H9 (cell line): ENCODE data around the gene SFMBT2. TPM values are rescaled to one million over a fixed set of nuclear protein-coding genes. Genes with fewer than 3 reads are reported as not detected.

Experiments
- DNase-seq: peaks from one replicate; pipeline ENCODE4 v3.0.0-alpha.2; 2017
- H2AFZ ChIP-seq: one replicate; pipeline ENCODE4 v1.6.1; 2013; ENCODE audit warnings: mild to moderate bottlenecking, low read length, control low read depth, moderate library complexity
- H2AK5ac ChIP-seq: 2 replicates; pipeline ENCODE4 v1.6.1; 2013; ENCODE audit warnings: low read length, control low read depth, mixed read lengths; ENCODE audit not compliant: insufficient read length
- H2BK120ac ChIP-seq: one replicate; pipeline ENCODE4 v1.6.1; 2013; ENCODE audit warnings: low read depth, mild to moderate bottlenecking, low read length, control low read depth, inconsistent platforms; ENCODE audit not compliant: poor library complexity, severe bottlenecking
- H2BK12ac ChIP-seq: 2 replicates; pipeline ENCODE4 v1.6.1; 2013; ENCODE audit warnings: low read length, control low read depth, mixed read lengths, low read depth; ENCODE audit not compliant: insufficient read length
- H2BK15ac ChIP-seq: 2 replicates; pipeline ENCODE4 v1.6.1; 2013; ENCODE audit warnings: low read depth, low read length, control low read depth
- H2BK20ac ChIP-seq: one replicate; pipeline ENCODE4 v1.6.1; 2013; ENCODE audit warnings: low read depth, mild to moderate bottlenecking, low read length, control low read depth, inconsistent platforms; ENCODE audit not compliant: poor library complexity, severe bottlenecking
- H2BK5ac ChIP-seq: 2 replicates; pipeline ENCODE4 v1.6.1; 2013; ENCODE audit warnings: low read length, control low read depth, mixed read lengths; ENCODE audit not compliant: insufficient read length
- H3K14ac ChIP-seq: 2 replicates; pipeline ENCODE4 v1.6.1; 2013; ENCODE audit warnings: low read length, control low read depth; ENCODE audit not compliant: insufficient read depth
- H3K18ac ChIP-seq: 2 replicates; pipeline ENCODE4 v1.6.1; 2013; ENCODE audit warnings: low read depth, mild to moderate bottlenecking, mixed read lengths, low read length, control low read depth; ENCODE audit not compliant: insufficient read length
- H3K23ac ChIP-seq: 2 replicates; pipeline ENCODE4 v1.6.1; 2013; ENCODE audit warnings: low read length, control low read depth, mixed read lengths, low read depth; ENCODE audit not compliant: insufficient read length
- H3K23me2 ChIP-seq: 2 replicates; pipeline ENCODE4 v1.6.1; 2013; ENCODE audit warnings: low read depth, mild to moderate bottlenecking, mixed read lengths, low read length, control low read depth; ENCODE audit not compliant: insufficient read length, poor library complexity, severe bottlenecking
- H3K27ac ChIP-seq: 2 replicates; pipeline ENCODE4 v1.5.1; 2013; ENCODE audit warnings: low read length, control low read depth, mixed read lengths, low read depth; ENCODE audit not compliant: insufficient read length
- H3K27me3 ChIP-seq: 2 replicates; pipeline ENCODE4 v1.6.1; 2013; ENCODE audit warnings: low read length, control low read depth, inconsistent platforms; ENCODE audit not compliant: insufficient read depth
- H3K4ac ChIP-seq: 2 replicates; pipeline ENCODE4 v1.6.1; 2013; ENCODE audit warnings: low read depth, mild to moderate bottlenecking, control low read depth, inconsistent platforms, low read length, moderate library complexity
- H3K4me1 ChIP-seq: 2 replicates; pipeline ENCODE4 v1.6.1; 2013; ENCODE audit warnings: low read length, control low read depth, inconsistent platforms; ENCODE audit not compliant: insufficient read depth
- H3K4me2 ChIP-seq: 2 replicates; pipeline ENCODE4 v1.6.1; 2013; ENCODE audit warnings: low read length, control low read depth, mixed read lengths; ENCODE audit not compliant: insufficient read length, insufficient read depth
- H3K56ac ChIP-seq: 2 replicates; pipeline ENCODE4 v1.6.1; 2013; ENCODE audit warnings: low read depth, mild to moderate bottlenecking, mixed read lengths, low read length, control low read depth; ENCODE audit not compliant: insufficient read length
- H3K79me1 ChIP-seq: 2 replicates; pipeline ENCODE4 v1.6.1; 2013; ENCODE audit warnings: low read depth, mild to moderate bottlenecking, moderate library complexity, low read length, control low read depth, inconsistent platforms; ENCODE audit not compliant: insufficient read depth, poor library complexity, severe bottlenecking
- H3K79me2 ChIP-seq: 2 replicates; pipeline ENCODE4 v1.6.1; 2013; ENCODE audit warnings: low read length, control low read depth, inconsistent platforms; ENCODE audit not compliant: insufficient read depth
- H3K9ac ChIP-seq: 2 replicates; pipeline ENCODE4 v1.6.1; 2013; ENCODE audit warnings: low read length, control low read depth, mixed read lengths; ENCODE audit not compliant: insufficient read length; ENCODE audit errors: extremely low read depth
- H3K9me3 ChIP-seq: one replicate; pipeline ENCODE4 v1.6.1; 2013; ENCODE audit warnings: low read depth, low read length, inconsistent platforms; ENCODE audit not compliant: control insufficient read depth
- H3T11ph ChIP-seq: one replicate; pipeline ENCODE4 v1.6.1; 2013; ENCODE audit warnings: mild to moderate bottlenecking, low read length, control low read depth, inconsistent platforms
- H4K20me1 ChIP-seq: one replicate; pipeline ENCODE4 v1.6.1; 2013; ENCODE audit not compliant: control insufficient read depth, insufficient read length, insufficient read depth
- H4K5ac ChIP-seq: 2 replicates; pipeline ENCODE4 v1.6.1; 2013; ENCODE audit warnings: low read depth, mild to moderate bottlenecking, mixed read lengths, low read length, control low read depth; ENCODE audit not compliant: insufficient read length
- H4K8ac ChIP-seq: replicated peaks from 2 replicates; pipeline ENCODE4 v1.6.1; 2013; ENCODE audit warnings: low read length, control low read depth, mixed read lengths, low read depth; ENCODE audit not compliant: insufficient read length
- H4K91ac ChIP-seq: 2 replicates; pipeline ENCODE4 v1.6.1; 2013; ENCODE audit warnings: low read depth, mild to moderate bottlenecking, moderate library complexity, mixed read lengths, low read length, control low read depth; ENCODE audit not compliant: insufficient read length
- H3K27ac Mint-ChIP-seq, 3 experiments: 2 replicates in 2 of 3; 3 replicates in 1 of 3; pipeline ENCODE4 v1.8.0; 2020 to 2021; ENCODE audit warnings: mixed read lengths in 3 of 3, mild to moderate bottlenecking in 1 of 3, moderate library complexity in 1 of 3
- H3K27me3 Mint-ChIP-seq: 2 replicates; pipeline ENCODE4 v1.8.0; 2021; ENCODE audit warnings: low read depth, mild to moderate bottlenecking, moderate library complexity, mixed read lengths
- H3K36me3 Mint-ChIP-seq, 3 experiments: 2 replicates in 2 of 3; 3 replicates in 1 of 3; pipeline ENCODE4 v1.8.0; 2020 to 2021; ENCODE audit warnings: low read depth in 3 of 3, mixed read lengths in 3 of 3; ENCODE audit not compliant: insufficient read depth in 1 of 3
- H3K4me1 Mint-ChIP-seq, 2 experiments: 2 replicates each; pipeline ENCODE4 v1.8.0; 2020; ENCODE audit warnings: mixed read lengths in 2 of 2
- H3K4me3 Mint-ChIP-seq, 2 experiments: 2 replicates in 1 of 2; 3 replicates in 1 of 2; pipeline ENCODE4 v1.8.0; 2020 to 2021; ENCODE audit warnings: mild to moderate bottlenecking in 2 of 2, mixed read lengths in 2 of 2, moderate library complexity in 1 of 2
- H3K9me3 Mint-ChIP-seq, 2 experiments: 2 replicates in 1 of 2; 3 replicates in 1 of 2; pipeline ENCODE4 v1.8.0; 2020; ENCODE audit warnings: mild to moderate bottlenecking in 2 of 2, mixed read lengths in 2 of 2, moderate library complexity in 1 of 2
- WGBS: extraction: QIAGEN DNeasy Blood & Tissue Kit; methylation state at CpG from one replicate; pipeline ENCODE4 v1.1.7; 2013; ENCODE audit warnings: missing lambda C conversion rate, low lambda C conversion rate, mixed read lengths; ENCODE audit not compliant: insufficient read length; ENCODE audit errors: extremely low coverage; 5-methylcytosine and 5-hydroxymethylcytosine counted together
- total RNA-seq: library from RNA; stranded (reverse); gene quantifications from 2 replicates; pipeline ENCODE4 v1.2.1, GENCODE V29; 2021
- TF ChIP-seq, protein P1 (sequence below): fragments of 200-600 bp; sonication (generic); conservative IDR thresholded peaks from 3 replicates; pipeline ENCODE4 v1.8.0; 2021; ENCODE audit warnings: antibody characterized with exemption, mild to moderate bottlenecking

SFMBT2 gene
- total RNA-seq, 1 experiment from 2014 or later, result 5.3 TPM

- H3K79me1 ChIP-seq, result no peaks in the 10 kb centered on the region
- H3K9me3 Mint-ChIP-seq, result no peaks in the 10 kb centered on the region; a peak in 1 of 5 replicates
- H3K9ac ChIP-seq, result no peak overlapping the region
- H3K36me3 Mint-ChIP-seq, result no peaks in the 10 kb centered on the region; a peak in 1 of 7 replicates
- no peaks in the 10 kb centered on the region for H3K23me2 ChIP-seq
- no peak overlapping the region for H2AK5ac ChIP-seq
- no peak overlapping the region for H3T11ph ChIP-seq
- H2BK15ac ChIP-seq, result no peak overlapping the region
- no peak for DNase-seq
- H3K27me3 Mint-ChIP-seq, result no peaks in the 10 kb centered on the region
- no peaks in the 10 kb centered on the region for H3K27me3 ChIP-seq
- no peaks in the 10 kb centered on the region for H4K20me1 ChIP-seq
- H2BK20ac ChIP-seq, result no peak overlapping the region
- H2BK120ac ChIP-seq, result no peak overlapping the region
- no peak overlapping the region for H3K4me3 Mint-ChIP-seq
- no peaks in the 10 kb centered on the region for H3K79me2 ChIP-seq
- H2BK5ac ChIP-seq, result no peak overlapping the region
- H3K4me1 ChIP-seq, result no peaks in the 10 kb centered on the region; the same call in 1 of the 2 replicates
- no peaks in the 10 kb centered on the region for H3K9me3 ChIP-seq
- H2BK12ac ChIP-seq, result no peak overlapping the region
- no peak overlapping the region for H3K4ac ChIP-seq
- no peak overlapping the region for H3K56ac ChIP-seq
- H4K8ac ChIP-seq, result no peak overlapping the region
- H3K18ac ChIP-seq, result no peak overlapping the region
- H3K4me1 Mint-ChIP-seq, result peaks cover 23 to 25% of the 10 kb centered on the region in 2 experiments
- H3K27ac ChIP-seq, result no peak overlapping the region
- no peak overlapping the region for H4K91ac ChIP-seq
- TF ChIP-seq, protein P1, sequence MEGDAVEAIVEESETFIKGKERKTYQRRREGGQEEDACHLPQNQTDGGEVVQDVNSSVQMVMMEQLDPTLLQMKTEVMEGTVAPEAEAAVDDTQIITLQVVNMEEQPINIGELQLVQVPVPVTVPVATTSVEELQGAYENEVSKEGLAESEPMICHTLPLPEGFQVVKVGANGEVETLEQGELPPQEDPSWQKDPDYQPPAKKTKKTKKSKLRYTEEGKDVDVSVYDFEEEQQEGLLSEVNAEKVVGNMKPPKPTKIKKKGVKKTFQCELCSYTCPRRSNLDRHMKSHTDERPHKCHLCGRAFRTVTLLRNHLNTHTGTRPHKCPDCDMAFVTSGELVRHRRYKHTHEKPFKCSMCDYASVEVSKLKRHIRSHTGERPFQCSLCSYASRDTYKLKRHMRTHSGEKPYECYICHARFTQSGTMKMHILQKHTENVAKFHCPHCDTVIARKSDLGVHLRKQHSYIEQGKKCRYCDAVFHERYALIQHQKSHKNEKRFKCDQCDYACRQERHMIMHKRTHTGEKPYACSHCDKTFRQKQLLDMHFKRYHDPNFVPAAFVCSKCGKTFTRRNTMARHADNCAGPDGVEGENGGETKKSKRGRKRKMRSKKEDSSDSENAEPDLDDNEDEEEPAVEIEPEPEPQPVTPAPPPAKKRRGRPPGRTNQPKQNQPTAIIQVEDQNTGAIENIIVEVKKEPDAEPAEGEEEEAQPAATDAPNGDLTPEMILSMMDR, result no peak
- H4K5ac ChIP-seq, result no peak overlapping the region
- no CpG with 5 or more reads among the region's 2 CpGs for WGBS
- no peak overlapping the region for H3K23ac ChIP-seq
- no peak overlapping the region for H3K14ac ChIP-seq
- H3K27ac Mint-ChIP-seq, result no peak overlapping the region
- H2AFZ ChIP-seq, result no peak overlapping the region
- H3K4me2 ChIP-seq, result no peak overlapping the region
These were observed 74.9 kb downstream of the SFMBT2 start for GRCh38 chr10:7335977-7336376.
